Endothelial cell (in vitro differentiated cells): ENCODE measurements around the gene ZNF416. TPM values are rescaled to one million over a fixed set of nuclear protein-coding genes. Genes with fewer than 3 reads are reported as not detected.
A peak's percentile ranks its signal among the peaks of the same experiment; 100 is the strongest.

ENCODE experiments used
- DNase-seq: peaks from one replicate; pipeline ENCODE4 v3.0.0; 2021; ENCODE audit warnings: low spot score
- H3K27ac Mint-ChIP-seq: one replicate; pipeline ENCODE4 v1.8.0; 2021; ENCODE audit warnings: mixed read lengths, inconsistent platforms; ENCODE audit not compliant: unreplicated experiment
- H3K27me3 Mint-ChIP-seq: one replicate; pipeline ENCODE4 v1.8.0; 2021; ENCODE audit warnings: mild to moderate bottlenecking, moderate library complexity, mixed read lengths, inconsistent platforms; ENCODE audit not compliant: unreplicated experiment
- H3K36me3 Mint-ChIP-seq: one replicate; pipeline ENCODE4 v1.8.0; 2021; ENCODE audit warnings: mild to moderate bottlenecking, low read depth, mixed read lengths, inconsistent platforms; ENCODE audit not compliant: unreplicated experiment
- H3K4me1 Mint-ChIP-seq: one replicate; pipeline ENCODE4 v1.8.0; 2021; ENCODE audit warnings: mild to moderate bottlenecking, mixed read lengths, inconsistent platforms; ENCODE audit not compliant: unreplicated experiment
- H3K4me3 Mint-ChIP-seq: one replicate; pipeline ENCODE4 v1.8.0; 2021; ENCODE audit warnings: mild to moderate bottlenecking, mixed read lengths, inconsistent platforms; ENCODE audit not compliant: unreplicated experiment
- H3K9me3 Mint-ChIP-seq: one replicate; pipeline ENCODE4 v1.8.0; 2021; ENCODE audit warnings: mixed read lengths, inconsistent platforms; ENCODE audit not compliant: unreplicated experiment
- CTCF ChIP-seq: fragments of 200-600 bp; sonication (generic); IDR thresholded peaks from one replicate; pipeline ENCODE4 v1.5.0; 2021; ENCODE audit warnings: antibody characterized with exemption; ENCODE audit not compliant: unreplicated experiment
- total RNA-seq: library from RNA; stranded (reverse); fragmentation: NEBNext Ultra II Directional; extraction: Animal tissue kit (Norgen Biotek cat#: 25700); gene quantifications from one replicate; pipeline ENCODE4 v1.2.1, GENCODE V29; 2021; ENCODE audit not compliant: unreplicated experiment

ZNF416 gene
- total RNA-seq, 1 donor from 2014 or later, result 10.9 TPM

DNA sequence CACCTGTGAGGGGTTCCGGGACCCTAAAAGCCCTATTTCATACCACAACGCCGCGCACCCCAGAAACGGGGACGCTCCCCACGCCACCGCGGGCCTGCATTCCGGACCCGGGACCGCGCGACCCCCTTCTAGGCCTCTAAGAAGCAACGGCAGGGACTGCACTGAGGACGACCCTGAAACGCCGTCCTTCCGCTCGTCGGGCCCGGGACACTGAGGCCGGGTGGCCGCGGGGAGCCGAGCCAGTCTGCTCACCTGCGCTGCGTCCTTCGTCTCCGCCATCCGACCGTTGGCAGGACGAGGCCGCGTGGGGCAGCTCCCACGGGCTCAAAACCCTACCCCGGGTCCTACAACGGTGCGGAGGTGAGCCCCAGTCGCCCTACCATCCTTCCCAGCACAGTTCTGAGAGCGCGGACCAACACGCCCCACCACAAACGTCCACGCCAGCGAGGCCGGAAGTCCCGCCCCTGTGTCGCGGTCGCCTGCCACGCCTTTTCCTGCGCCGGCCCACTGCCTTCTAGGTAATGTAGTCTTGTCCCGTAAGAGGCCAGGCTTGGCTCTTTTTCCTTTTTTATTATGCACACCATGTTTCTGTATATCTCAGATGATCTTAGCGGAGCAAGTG, 19.2 kb downstream of the ZNF416 start, which contains the start of gene ZNF550:
ZNF550 (minus strand) TSS at position 460 of the 622 bp plus-strand sequence; CDS start at position 279, 181 bp downstream.
- peaks cover 19% of the 10 kb centered on the region for H3K27me3 Mint-ChIP-seq
- peaks cover 16% of the 10 kb centered on the region for H3K4me1 Mint-ChIP-seq
- peaks cover 61% of the 10 kb centered on the region for H3K36me3 Mint-ChIP-seq
- peak; percentile 81 for DNase-seq
- peak within 1 kb of the TSS; percentile 84 for H3K27ac Mint-ChIP-seq
- peaks cover 31% of the 10 kb centered on the region for H3K9me3 Mint-ChIP-seq
- peak within 1 kb of the TSS; percentile 100 for H3K4me3 Mint-ChIP-seq
- no peak for TF ChIP-seq CTCF

DNA sequence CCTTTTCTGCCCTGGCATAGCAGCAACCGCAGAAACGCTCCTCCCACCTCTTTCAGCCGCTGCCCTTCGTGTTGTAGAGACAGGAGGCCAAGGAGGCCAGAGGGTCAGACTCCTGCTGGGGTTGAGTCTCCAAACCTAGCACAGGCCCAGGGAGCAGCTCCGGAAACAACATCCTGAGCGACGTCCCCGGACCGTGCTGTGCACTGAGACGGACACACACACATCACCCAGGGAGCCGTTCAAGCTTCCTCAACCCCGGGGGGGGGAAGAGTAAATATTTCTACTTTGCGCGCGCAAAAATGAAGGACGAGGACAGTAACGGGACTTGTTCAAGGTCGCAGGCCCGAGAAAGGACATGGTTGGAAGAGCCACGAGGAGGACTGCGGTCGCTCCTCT, 19.7 kb downstream of the ZNF416 start:
- peaks cover 16% of the 10 kb centered on the region for H3K4me1 Mint-ChIP-seq
- peaks cover 27% of the 10 kb centered on the region for H3K9me3 Mint-ChIP-seq
- peak overlapping the region; percentile 100 for H3K4me3 Mint-ChIP-seq
- DNase-seq, result peak; percentile 16
- peak overlapping the region; percentile 84 for H3K27ac Mint-ChIP-seq
- H3K36me3 Mint-ChIP-seq, result peaks cover 63% of the 10 kb centered on the region
- no peak for TF ChIP-seq CTCF
- peaks cover 19% of the 10 kb centered on the region for H3K27me3 Mint-ChIP-seq

DNA sequence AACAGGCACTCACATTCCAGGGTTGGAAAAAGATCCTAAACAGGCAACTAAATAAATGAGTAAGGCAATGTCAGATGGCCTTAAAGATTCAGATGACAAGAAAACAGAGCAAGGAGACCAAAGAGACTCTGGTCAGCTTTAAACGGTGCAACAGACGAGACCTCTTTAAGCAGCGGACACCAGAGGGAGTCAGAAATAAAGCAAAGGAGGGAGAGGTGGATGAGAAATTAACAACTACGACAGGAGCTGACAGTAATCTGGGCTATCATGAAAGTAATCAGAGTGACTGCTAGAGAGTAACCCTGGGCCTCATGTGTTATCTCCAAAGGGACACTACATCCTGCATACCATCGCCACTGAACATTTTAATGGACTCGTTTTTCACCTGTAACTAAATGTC, 20.2 kb downstream of the ZNF416 start:
- Mint-ChIP-seq H3K27me3 (peaks cover 19% of the 10 kb centered on the region), H3K9me3 (peaks cover 24% of the 10 kb centered on the region), H3K4me3 (peak overlapping the region; percentile 100), H3K27ac (peak overlapping the region; percentile 70), H3K36me3 (peaks cover 63% of the 10 kb centered on the region), H3K4me1 (peaks cover 16% of the 10 kb centered on the region)
- no peak for DNase-seq
- no peak for TF ChIP-seq CTCF

DNA sequence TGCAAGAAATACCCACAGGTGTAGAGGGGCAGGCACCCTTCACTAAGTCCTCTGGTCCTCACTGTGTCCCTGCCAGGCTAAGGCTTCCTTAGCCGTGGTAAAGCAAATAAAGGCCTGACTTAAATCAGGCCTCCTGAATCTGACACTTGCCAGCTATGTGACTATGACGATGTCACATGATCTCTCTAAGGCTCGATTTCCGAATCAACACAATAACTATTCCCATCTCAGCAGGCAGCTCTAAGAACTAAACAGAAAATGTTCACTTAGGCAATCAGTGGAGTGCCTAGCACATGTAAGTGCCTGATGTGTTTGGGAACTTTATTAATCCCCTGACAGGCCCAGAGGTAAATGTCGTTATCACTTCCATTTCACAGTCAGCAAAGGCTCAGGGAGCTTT, 21.1 kb downstream of the ZNF416 start:
- no peak for DNase-seq
- H3K4me3 Mint-ChIP-seq, result peak overlapping the region; percentile 100
- H3K36me3 Mint-ChIP-seq, result peaks cover 67% of the 10 kb centered on the region
- peak overlapping the region; percentile 70 for H3K27ac Mint-ChIP-seq
- peaks cover 17% of the 10 kb centered on the region for H3K9me3 Mint-ChIP-seq
- TF ChIP-seq CTCF, result no peak
- peaks cover 16% of the 10 kb centered on the region for H3K4me1 Mint-ChIP-seq
- peaks cover 19% of the 10 kb centered on the region for H3K27me3 Mint-ChIP-seq

DNA sequence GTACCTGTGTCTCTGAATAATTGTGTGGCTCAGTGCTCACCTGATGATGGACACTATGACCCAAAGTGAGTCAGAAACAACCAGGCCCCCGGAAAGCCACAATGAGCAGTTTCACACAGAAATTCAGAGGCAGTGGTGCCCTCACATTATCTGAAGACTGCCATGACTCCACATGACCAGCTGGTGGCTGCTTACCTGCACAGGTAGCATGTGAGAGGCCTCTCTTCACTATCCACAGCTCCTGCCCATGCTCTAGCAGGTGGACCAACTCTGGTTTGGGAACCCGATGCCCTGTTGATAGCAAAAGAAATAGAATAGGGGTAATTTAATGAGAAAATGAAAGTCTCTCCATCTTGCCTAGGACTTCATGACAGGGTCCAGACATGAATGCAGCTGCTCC, 26.3 kb downstream of the ZNF416 start:
- peaks cover 82% of the 10 kb centered on the region for H3K36me3 Mint-ChIP-seq
- H3K4me1 Mint-ChIP-seq, result no peaks in the 10 kb centered on the region
- no peak for DNase-seq
- H3K9me3 Mint-ChIP-seq, result peaks cover 8% of the 10 kb centered on the region
- no peak for TF ChIP-seq CTCF
- peaks cover 2% of the 10 kb centered on the region for H3K27me3 Mint-ChIP-seq
- H3K27ac Mint-ChIP-seq, result no peak overlapping the region
- H3K4me3 Mint-ChIP-seq, result peak overlapping the region; percentile 70
